H1 (cell line): ENCODE data around the gene GDPD5. TPM values are rescaled to one million over a fixed set of nuclear protein-coding genes. Genes with fewer than 3 reads are reported as not detected.

Experiments
- CTCF ChIA-PET: fragments of 300-600 bp; sonication (Branson Sonifier 250); formaldehyde crosslinking; loops from one replicate; lab custom pipeline; 2021; ENCODE audit not compliant: partially characterized antibody; lab: Charles Lee
- POLR2A ChIA-PET: fragments of 300-600 bp; sonication (Branson Sonifier 250); formaldehyde crosslinking; loops from one replicate; lab custom pipeline; 2021; ENCODE audit warnings: inconsistent platforms; ENCODE audit not compliant: partially characterized antibody; lab: Charles Lee
- DNase-seq, 2 experiments: peaks; one replicate each; pipeline versions ENCODE4 v3.0.0 to v3.0.0-alpha.2; 2010 to 2022; ENCODE audit warnings: low spot score in 2 of 2, low read depth in 1 of 2, mixed read lengths in 1 of 2
- FAIRE-seq: peaks from 2 replicates; lab custom pipeline; 2011; peaks lifted over from hg19 to GRCh38; lab: Jason Lieb, UNC
- H2AFZ ChIP-seq: 2 replicates; pipeline ENCODE4 v1.8.1; 2012; ENCODE audit warnings: low read length, inconsistent platforms
- H2AK5ac ChIP-seq: 2 replicates; pipeline ENCODE4 v1.6.1; 2013; ENCODE audit warnings: low read depth, low read length
- H2BK120ac ChIP-seq: replicated peaks from 2 replicates; pipeline ENCODE3; 2013; ENCODE audit warnings: low read depth, low read length, inconsistent platforms
- H2BK12ac ChIP-seq: 2 replicates; pipeline ENCODE4 v1.6.1; 2013; ENCODE audit warnings: low read depth, low read length
- H2BK15ac ChIP-seq: 2 replicates; pipeline ENCODE4 v1.6.1; 2013; ENCODE audit warnings: low read length
- H2BK20ac ChIP-seq: 2 replicates; pipeline ENCODE4 v1.6.1; 2013; ENCODE audit warnings: low read length
- H2BK5ac ChIP-seq: 2 replicates; pipeline ENCODE4 v1.6.1; 2013; ENCODE audit warnings: low read depth, low read length
- H3K14ac ChIP-seq: 2 replicates; pipeline ENCODE4 v1.6.1; 2013; ENCODE audit warnings: inconsistent platforms; ENCODE audit not compliant: insufficient read length
- H3K18ac ChIP-seq: 2 replicates; pipeline ENCODE4 v1.6.1; 2013; ENCODE audit warnings: low read length; ENCODE audit errors: extremely low read depth
- H3K23ac ChIP-seq: 2 replicates; pipeline ENCODE4 v1.6.1; 2013; ENCODE audit warnings: inconsistent platforms; ENCODE audit not compliant: insufficient read length
- H3K23me2 ChIP-seq: 2 replicates; pipeline ENCODE4 v1.6.1; 2013; ENCODE audit warnings: low read depth, low read length
- H3K27ac ChIP-seq: 2 replicates; pipeline ENCODE4 v1.6.1; 2011; ENCODE audit warnings: low read depth, low read length, inconsistent platforms
- H3K27me3 ChIP-seq, 4 experiments: replicated peaks in 1 of 4; 1 replicate in 1 of 4; 2 replicates in 3 of 4; pipeline versions ENCODE4 v1.6.1 to v1.8.1; 2011 to 2013; ENCODE audit warnings: low read length in 3 of 4, mild to moderate bottlenecking in 3 of 4, inconsistent platforms in 2 of 4, mixed read lengths in 2 of 4, moderate library complexity in 1 of 4; ENCODE audit not compliant: control insufficient read depth in 3 of 4, insufficient read depth in 3 of 4; ENCODE audit errors: extremely low read depth in 1 of 4
- H3K36me3 ChIP-seq, 4 experiments: 2 replicates each; pipeline versions ENCODE4 v1.6.1 to v1.8.1; 2011 to 2013; ENCODE audit warnings: mild to moderate bottlenecking in 4 of 4, low read length in 3 of 4, moderate library complexity in 2 of 4, control low read depth in 1 of 4, inconsistent platforms in 1 of 4; ENCODE audit not compliant: insufficient read depth in 4 of 4, control insufficient read depth in 2 of 4
- H3K4ac ChIP-seq: replicated peaks from 2 replicates; pipeline ENCODE3; 2013; ENCODE audit warnings: low read length, low read depth, mixed read lengths, inconsistent platforms; ENCODE audit not compliant: insufficient read length
- H3K4me1 ChIP-seq, 4 experiments: replicated peaks in 1 of 4; 1 replicate in 1 of 4; 2 replicates in 3 of 4; pipeline versions ENCODE4 v1.6.1 to v1.8.1; 2011 to 2013; ENCODE audit warnings: low read length in 3 of 4, inconsistent platforms in 2 of 4, mixed read lengths in 1 of 4; ENCODE audit not compliant: insufficient read depth in 4 of 4, control insufficient read depth in 3 of 4
- H3K4me2 ChIP-seq, 2 experiments: 2 replicates each; pipeline versions ENCODE4 v1.6.1 to v1.8.1; 2011 to 2013; ENCODE audit warnings: low read depth in 2 of 2, low read length in 2 of 2, control low read depth in 1 of 2, inconsistent platforms in 1 of 2, mild to moderate bottlenecking in 1 of 2; ENCODE audit not compliant: insufficient read depth in 1 of 2
- H3K4me3 ChIP-seq, 4 experiments: fragments of 200-600, 300-600 bp in 1 of 4; sonication (generic), shearing (Covaris generic), sonication (Bioruptor Twin) in 1 of 4; 2 replicates each; pipeline versions ENCODE4 v1.5.1 to v1.8.1; 2011 to 2016; ENCODE audit warnings: low read length in 4 of 4, low read depth in 3 of 4, control low read depth in 2 of 4, inconsistent platforms in 2 of 4, mild to moderate bottlenecking in 2 of 4, mixed read lengths in 1 of 4, moderate library complexity in 1 of 4; ENCODE audit not compliant: insufficient read depth in 2 of 4; ENCODE audit errors: extremely low read depth in 1 of 4
- H3K56ac ChIP-seq: replicated peaks from 2 replicates; pipeline ENCODE3; 2013; ENCODE audit warnings: low read depth, mild to moderate bottlenecking, mixed read lengths, low read length, inconsistent platforms; ENCODE audit not compliant: insufficient read length
- H3K79me1 ChIP-seq: 2 replicates; pipeline ENCODE4 v1.6.1; 2013; ENCODE audit warnings: low read depth, low read length, control low read depth
- H3K79me2 ChIP-seq, 2 experiments: 2 replicates each; pipeline versions ENCODE4 v1.6.1 to v1.8.1; 2012 to 2013; ENCODE audit warnings: low read length in 2 of 2, mild to moderate bottlenecking in 2 of 2, inconsistent platforms in 1 of 2; ENCODE audit not compliant: insufficient read depth in 2 of 2, control insufficient read depth in 1 of 2
- H3K9ac ChIP-seq, 4 experiments: replicated peaks in 1 of 4; 1 replicate in 1 of 4; 2 replicates in 3 of 4; pipeline versions ENCODE4 v1.6.1 to v1.8.1; 2011 to 2013; ENCODE audit warnings: low read depth in 3 of 4, low read length in 3 of 4, control low read depth in 2 of 4, mild to moderate bottlenecking in 2 of 4, moderate library complexity in 2 of 4, inconsistent platforms in 1 of 4; ENCODE audit errors: extremely low read depth in 1 of 4
- H3K9me3 ChIP-seq, 2 experiments: 2 replicates each; pipeline versions ENCODE4 v1.6.1 to v1.8.1; 2012 to 2013; ENCODE audit warnings: mild to moderate bottlenecking in 2 of 2, moderate library complexity in 2 of 2, control low read depth in 1 of 2, inconsistent platforms in 1 of 2, low read depth in 1 of 2, low read length in 1 of 2, mixed read lengths in 1 of 2; ENCODE audit not compliant: insufficient read depth in 2 of 2
- H4K20me1 ChIP-seq, 2 experiments: replicated peaks in 1 of 2; 2 replicates each; pipeline versions ENCODE3 to v1.8.1; 2011 to 2013; ENCODE audit warnings: inconsistent platforms in 2 of 2, low read length in 2 of 2, mild to moderate bottlenecking in 1 of 2; ENCODE audit not compliant: insufficient read depth in 2 of 2, control insufficient read depth in 1 of 2
- H4K5ac ChIP-seq: 2 replicates; pipeline ENCODE4 v1.6.1; 2013; ENCODE audit warnings: low read length, low read depth, mixed read lengths, inconsistent platforms; ENCODE audit not compliant: insufficient read length
- H4K8ac ChIP-seq: 2 replicates; pipeline ENCODE4 v1.8.0; 2013; ENCODE audit warnings: mild to moderate bottlenecking, moderate library complexity, low read length, inconsistent platforms; ENCODE audit not compliant: insufficient read depth; ENCODE audit errors: extremely low read depth
- H4K91ac ChIP-seq: replicated peaks from 2 replicates; pipeline ENCODE3; 2013; ENCODE audit warnings: low read length, mixed read lengths, inconsistent platforms; ENCODE audit not compliant: insufficient read length
- HDAC2 ChIP-seq, 2 experiments: fragments of 300-600 bp in 1 of 2; sonication (generic) in 1 of 2; IDR thresholded peaks; 2 replicates each; pipeline ENCODE4 v1.6.1; 2011 to 2012; ENCODE audit warnings: low read depth in 2 of 2, low read length in 2 of 2, mild to moderate bottlenecking in 2 of 2, moderate library complexity in 2 of 2, borderline replicate concordance in 1 of 2, inconsistent platforms in 1 of 2
- HDAC6 ChIP-seq: IDR thresholded peaks from one replicate; pipeline ENCODE4 v1.7.1; 2012; ENCODE audit warnings: low read depth, mild to moderate bottlenecking, inconsistent platforms, low read length, moderate library complexity
- KDM1A ChIP-seq: fragments of 200-600, 300-600 bp; sonication (generic); IDR thresholded peaks from 2 replicates; pipeline ENCODE4 v1.7.1; 2016; ENCODE audit warnings: mild to moderate bottlenecking, low read length, borderline replicate concordance
- KDM4A ChIP-seq: IDR thresholded peaks from one replicate; pipeline ENCODE4 v1.7.1; 2012; ENCODE audit warnings: low read depth, mild to moderate bottlenecking, moderate library complexity, low read length, inconsistent platforms; ENCODE audit not compliant: severe bottlenecking
- NANOG ChIP-seq: IDR thresholded peaks from 2 replicates; pipeline ENCODE4 v1.6.1; 2011; ENCODE audit warnings: low read length, low read depth, mild to moderate bottlenecking, inconsistent platforms; ENCODE audit not compliant: insufficient read depth, poor library complexity, severe bottlenecking
- PHF8 ChIP-seq: fragments of 200-600 bp; sonication (generic); conservative IDR thresholded peaks from 2 replicates; pipeline ENCODE4 v1.7.1; 2012; ENCODE audit warnings: low read depth, mild to moderate bottlenecking, inconsistent platforms, low read length, moderate library complexity
- POLR2A ChIP-seq, 2 experiments: IDR thresholded peaks; 1 replicate in 1 of 2; 2 replicates in 1 of 2; pipeline ENCODE4 v1.6.1; 2011; ENCODE audit warnings: low read depth in 2 of 2, low read length in 2 of 2, mild to moderate bottlenecking in 2 of 2; ENCODE audit errors: control extremely low read depth in 1 of 2
- RAD21 ChIP-seq, 2 experiments: IDR thresholded peaks in 1 of 2; conservative IDR thresholded peaks in 1 of 2; 2 replicates each; pipeline ENCODE4 v1.6.1; 2011; ENCODE audit warnings: low read depth in 2 of 2, low read length in 2 of 2, improper control_type of control experiment in 1 of 2, inconsistent platforms in 1 of 2, mild to moderate bottlenecking in 1 of 2, moderate library complexity in 1 of 2
- RFX5 ChIP-seq: IDR thresholded peaks from 2 replicates; pipeline ENCODE4 v1.6.1; 2011; ENCODE audit warnings: low read depth, low read length, improper control_type of control experiment, borderline replicate concordance
- RXRA ChIP-seq: IDR thresholded peaks from 2 replicates; pipeline ENCODE4 v1.6.1; 2011; ENCODE audit warnings: low read depth, mild to moderate bottlenecking, low read length, moderate library complexity; ENCODE audit not compliant: insufficient read depth
- SIN3A ChIP-seq, 2 experiments: IDR thresholded peaks in 1 of 2; conservative IDR thresholded peaks in 1 of 2; 2 replicates each; pipeline ENCODE4 v1.6.1; 2011 to 2012; ENCODE audit warnings: low read length in 2 of 2, improper control_type of control experiment in 1 of 2, low read depth in 1 of 2, mild to moderate bottlenecking in 1 of 2
- SRF ChIP-seq: IDR thresholded peaks from 2 replicates; pipeline ENCODE4 v1.6.1; 2011; ENCODE audit warnings: mild to moderate bottlenecking, low read depth, low read length, moderate library complexity
- TEAD4 ChIP-seq: IDR thresholded peaks from 2 replicates; pipeline ENCODE4 v1.6.1; 2012; ENCODE audit warnings: low read depth, low read length, inconsistent platforms, mixed read lengths
- WGBS, 2 experiments: shearing (Covaris generic) in 1 of 2; methylation state at CpG; one replicate each; pipeline versions ENCODE4 v1.1.6 to v1.1.7; 2013 to 2015; ENCODE audit warnings: low lambda C conversion rate in 2 of 2, mixed read lengths in 2 of 2, inconsistent platforms in 1 of 2, low coverage in 1 of 2, missing lambda C conversion rate in 1 of 2; ENCODE audit not compliant: insufficient replicate concordance in 2 of 2, insufficient coverage in 1 of 2, insufficient read length in 1 of 2; ENCODE audit errors: extremely low coverage in 1 of 2, missing lambda C conversion rate in 1 of 2; 5-methylcytosine and 5-hydroxymethylcytosine counted together
- polyA plus RNA-seq, 7 experiments: library from polyadenylated mRNA; depleted of rRNA in 3 of 7; stranded (reverse) in 5 of 7; unstranded in 2 of 7; fragments of >200 nt in 5 of 7; fragments of 200-250 nt in 2 of 7; gene quantifications; 1 replicate in 5 of 7; 2 replicates in 1 of 7; 4 replicates in 1 of 7; pipeline versions ENCODE4 v1.2.1 to v1.2.3, GENCODE V29; 2011 to 2013; ENCODE audit warnings: missing spikeins in 2 of 7, mixed read lengths in 2 of 7
- total RNA-seq: library from RNA; stranded (reverse); fragmentation: NEBNext Ultra II Directional; extraction: Animal tissue kit (Norgen Biotek cat#: 25700); gene quantifications from 2 replicates; pipeline ENCODE4 v1.2.1, GENCODE V29; 2021

The GDPD5 gene
- total and polyA plus RNA-seq, 2 of the 8 experiments (the other 6 are each of a cell fraction or from before 2014, with no cell fraction given), result 7.8 to 8.6 TPM

- H2BK5ac ChIP-seq, result no peak overlapping the region
- no peak overlapping the region for H2BK20ac ChIP-seq
- no peak overlapping the region for H3K4me3 ChIP-seq
- POLR2A ChIA-PET, result interaction anchor here (1.5 to 1.6 kb wide), 2 partner anchors 12 to 15 kb away, joined by 4 read pairs; no protein-coding TSS in a partner anchor
- no peak for DNase-seq
- H2BK120ac ChIP-seq, result no peak overlapping the region
- FAIRE-seq, result no peak
- H3K9me3 ChIP-seq, result no peaks in the 10 kb centered on the region
- H3K27me3 ChIP-seq, result no peaks in the 10 kb centered on the region
- no peak overlapping the region for H4K8ac ChIP-seq
- H2BK15ac ChIP-seq, result no peak overlapping the region
- no peak overlapping the region for H3K56ac ChIP-seq
- CTCF ChIA-PET, result interaction anchor here (0.7 to 2.2 kb wide), 5 partner anchors 14 to 606 kb away, joined by 3 to 11 read pairs (median 4); no protein-coding TSS in a partner anchor
- no peak overlapping the region for H2AK5ac ChIP-seq
- no peak overlapping the region for H3K9ac ChIP-seq
- no peaks in the 10 kb centered on the region for H3K79me1 ChIP-seq
- H2AFZ ChIP-seq, result no peak overlapping the region
- H3K4me1 ChIP-seq, result no peaks in the 10 kb centered on the region
- H4K5ac ChIP-seq, result no peak overlapping the region
- no peak overlapping the region for H4K91ac ChIP-seq
- no peaks in the 10 kb centered on the region for H4K20me1 ChIP-seq
- WGBS, 2 experiments, result 87% methylated on average over 5 of the region's 5 CpGs; no CpG with 5 or more reads in 1 of the 2 experiments
- H3K23ac ChIP-seq, result no peak overlapping the region
- no peak overlapping the region for H2BK12ac ChIP-seq
- H3K36me3 ChIP-seq, result no peaks in the 10 kb centered on the region
- no peak overlapping the region for H3K18ac ChIP-seq
- H3K14ac ChIP-seq, result no peak overlapping the region
- H3K79me2 ChIP-seq, result no peaks in the 10 kb centered on the region
- no peak overlapping the region for H3K27ac ChIP-seq
- H3K23me2 ChIP-seq, result no peaks in the 10 kb centered on the region
- no peak overlapping the region for H3K4me2 ChIP-seq
- H3K4ac ChIP-seq, result no peak overlapping the region
- TF ChIP-seq PHF8 (no peak), POLR2A (IDR thresholded peaks at IDR 0.05; ENCODE audit: control extremely low read depth in 1 of 2, low read depth in 2 of 2, low read length in 2 of 2) (no peak), KDM1A (no peak), TEAD4 (no peak), HDAC2 (IDR thresholded peaks at IDR 0.05; ENCODE audit: borderline replicate concordance in 1 of 2, low read depth in 2 of 2, low read length in 2 of 2) (no peak), KDM4A (no peak), NANOG (no peak), RAD21 (IDR thresholded peaks at IDR 0.05 in 1 of 2, conservative IDR thresholded peaks at IDR 0.05 in 1 of 2; ENCODE audit: low read depth in 2 of 2, low read length in 2 of 2) (no peak), RFX5 (no peak), SRF (no peak), HDAC6 (no peak), SIN3A (conservative IDR thresholded peaks at IDR 0.05 in 1 of 2, IDR thresholded peaks at IDR 0.05 in 1 of 2; ENCODE audit: low read depth in 1 of 2, low read length in 2 of 2) (no peak), RXRA (no peak)
Observed at GRCh38 chr11:75503531-75504099, 22.1 kb downstream of the GDPD5 start.
